G401 (cell line): ENCODE results near the gene ARHGAP31. TPM values are rescaled to one million over a fixed set of nuclear protein-coding genes. Genes with fewer than 3 reads are reported as not detected.
"Not testable (repeated sequence)": the region's sequence is repeated elsewhere in the genome, so short reads cannot be mapped to it uniquely, and the experiment has no call there.

Experiments
- DNase-seq: peaks from one replicate; pipeline ENCODE4 v3.0.0-alpha.2; 2015; ENCODE audit warnings: low spot score
- in situ Hi-C: cut with HindIII; loops from 2 replicates; pipeline ENCODE4 v1.10.0; 2016; ENCODE audit warnings: low sequenced_read_pairs, mixed read lengths
- total RNA-seq: library from RNA; depleted of rRNA; stranded (reverse); fragments of >200 nt; shearing (Covaris generic); gene quantifications from 2 replicates; pipeline ENCODE4 v1.2.3, GENCODE V29; 2014

ARHGAP31 gene
- total RNA-seq, 1 experiment from 2014 or later = not detected

GRCh38 chr3:119365418-119365817 is 71.2 kb downstream of the ARHGAP31 start:
- in situ Hi-C loops = no loop called here
- no peak for DNase-seq

GRCh38 chr3:119367000-119367399 is 72.8 kb downstream of the ARHGAP31 start:
- no peak for DNase-seq
- in situ Hi-C loops = no loop called here

GRCh38 chr3:119368298-119368697 is 74.1 kb downstream of the ARHGAP31 start:
- in situ Hi-C loops = no loop called here
- no peak for DNase-seq

GRCh38 chr3:119371786-119372185 is 77.6 kb downstream of the ARHGAP31 start:
- in situ Hi-C loops, DNase-seq: not testable (repeated sequence)

GRCh38 chr3:119375106-119375505 is 80.9 kb downstream of the ARHGAP31 start:
- no peak for DNase-seq
- in situ Hi-C loops = no loop called here

GRCh38 chr3:119375510-119375909 is 81.3 kb downstream of the ARHGAP31 start:
- no peak for DNase-seq
- in situ Hi-C loops = no loop called here

- DNase-seq = no peak
- in situ Hi-C loops = no loop called here
Observed at GRCh38 chr3:119376758-119377157, 82.6 kb downstream of the ARHGAP31 start.

- no peak for DNase-seq
- in situ Hi-C loops = no loop called here
Observed at GRCh38 chr3:119378259-119378803, 84.1 kb downstream of the ARHGAP31 start.

- in situ Hi-C loops = no loop called here
- DNase-seq = peak; percentile 3
Observed at GRCh38 chr3:119380697-119381096, 86.5 kb downstream of the ARHGAP31 start.

GRCh38 chr3:119382134-119382533 is 88.0 kb downstream of the ARHGAP31 start:
- DNase-seq = no peak
- in situ Hi-C loops = no loop called here

GRCh38 chr3:119388577-119388976 is 94.4 kb downstream of the ARHGAP31 start:
- in situ Hi-C loops = no loop called here
- no peak for DNase-seq

GRCh38 chr3:119395923-119396358 is 101.8 kb downstream of the ARHGAP31 start:
- no peak for DNase-seq
- in situ Hi-C loops = no loop called here

GRCh38 chr3:119396870-119397269 is 102.7 kb downstream of the ARHGAP31 start:
- no peak for DNase-seq
- in situ Hi-C loops = no loop called here

- no peak for DNase-seq
- in situ Hi-C loops = no loop called here
Observed at GRCh38 chr3:119400466-119400865, 106.3 kb downstream of the ARHGAP31 start.

GRCh38 chr3:119401069-119401468 is 106.9 kb downstream of the ARHGAP31 start:
- in situ Hi-C loops = no loop called here
- DNase-seq = no peak

GRCh38 chr3:119401503-119402440 is 107.6 kb downstream of the ARHGAP31 start:
- in situ Hi-C loops = no loop called here
- no peak for DNase-seq

GRCh38 chr3:119402791-119403190 is 108.6 kb downstream of the ARHGAP31 start:
- in situ Hi-C loops = no loop called here
- no peak for DNase-seq

GRCh38 chr3:119403201-119403600 is 109.0 kb downstream of the ARHGAP31 start:
- DNase-seq = no peak
- in situ Hi-C loops = no loop called here

- in situ Hi-C loops = no loop called here
- no peak for DNase-seq
Observed at GRCh38 chr3:119405315-119405714, 111.1 kb downstream of the ARHGAP31 start.

GRCh38 chr3:119408243-119408950 is 114.2 kb downstream of the ARHGAP31 start:
- DNase-seq = no peak
- in situ Hi-C loops = no loop called here
